Ecto neural progenitor cell (in vitro differentiated cells): ENCODE results near the gene COL15A1.

Experiments used
- DNase-seq: peaks from one replicate; pipeline ENCODE4 v3.0.0-alpha.2; 2018; ENCODE audit warnings: low spot score

The COL15A1 gene

DNA sequence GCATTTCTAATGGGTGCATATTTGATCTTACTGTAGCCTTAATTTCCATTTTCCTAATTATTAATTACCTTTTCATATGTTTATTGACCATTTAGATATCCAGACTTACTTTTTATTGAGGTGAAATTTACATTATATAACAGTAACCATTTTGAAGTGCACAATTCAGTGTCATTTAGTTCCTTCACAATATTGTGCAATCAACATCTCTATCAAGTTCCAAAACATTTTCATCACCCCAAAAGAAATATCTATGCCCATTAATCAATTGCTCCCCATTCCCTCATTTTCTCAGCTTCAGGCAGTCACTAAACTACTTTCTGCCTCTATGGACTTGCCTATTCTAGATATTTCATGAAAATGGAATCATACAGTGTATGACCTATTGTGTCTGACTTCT is 5.9 kb downstream of the COL15A1 start:
- DNase-seq: no peak

DNA sequence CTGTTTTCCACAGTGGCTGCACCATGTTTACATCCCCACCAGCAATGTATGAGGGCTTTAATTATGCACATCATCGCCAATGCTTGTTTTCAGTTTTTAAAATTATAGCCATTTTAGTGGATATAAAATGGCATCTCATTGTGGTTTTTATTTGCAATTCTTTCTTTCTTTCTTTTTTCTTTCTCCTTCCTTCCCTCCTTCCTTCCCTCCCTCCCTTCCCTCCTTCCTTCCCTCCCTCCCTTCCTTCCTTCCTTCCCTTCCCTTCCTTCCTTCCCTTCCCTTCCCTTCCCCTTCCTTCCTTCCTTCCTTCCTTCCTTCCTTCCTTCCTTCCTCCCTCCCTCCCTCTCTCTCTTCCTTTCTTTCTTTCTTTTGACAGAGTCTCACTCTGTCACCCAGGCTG is 6.6 kb downstream of the COL15A1 start:
- no peak for DNase-seq

DNA sequence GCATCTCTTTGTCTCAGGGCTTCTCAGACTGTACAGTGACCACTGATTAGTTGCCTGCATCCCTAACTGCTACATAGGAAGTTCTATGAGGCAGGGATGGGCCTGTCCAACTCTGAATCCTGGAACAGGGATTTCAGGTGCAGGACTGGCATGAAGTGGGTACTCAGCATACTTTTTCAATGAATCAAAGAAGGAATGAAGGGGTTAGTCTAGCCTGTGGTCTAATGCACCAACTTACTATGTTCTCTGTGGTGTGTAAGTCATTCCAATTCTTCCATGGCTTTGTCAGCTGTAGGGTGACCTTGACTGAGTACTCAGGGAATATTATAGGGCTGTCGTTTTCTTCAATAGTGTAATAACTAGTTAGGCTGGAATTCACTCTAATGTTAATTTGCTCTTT is 8.3 kb downstream of the COL15A1 start:
- DNase-seq: no peak

- no peak for DNase-seq
Measured at GRCh38 chr9:98953581-98954243, 10.0 kb downstream of the COL15A1 start.

GRCh38 chr9:98954244-98954610 is 10.5 kb downstream of the COL15A1 start:
- no peak for DNase-seq

- DNase-seq: no peak
Measured at GRCh38 chr9:98955259-98955658, 11.6 kb downstream of the COL15A1 start.

GRCh38 chr9:98957826-98958225 is 14.1 kb downstream of the COL15A1 start:
- DNase-seq: no peak

- DNase-seq: no peak
Measured at GRCh38 chr9:98958271-98958984, 14.7 kb downstream of the COL15A1 start.

- DNase-seq: no peak
Measured at GRCh38 chr9:98960409-98960808, 16.7 kb downstream of the COL15A1 start.

DNA sequence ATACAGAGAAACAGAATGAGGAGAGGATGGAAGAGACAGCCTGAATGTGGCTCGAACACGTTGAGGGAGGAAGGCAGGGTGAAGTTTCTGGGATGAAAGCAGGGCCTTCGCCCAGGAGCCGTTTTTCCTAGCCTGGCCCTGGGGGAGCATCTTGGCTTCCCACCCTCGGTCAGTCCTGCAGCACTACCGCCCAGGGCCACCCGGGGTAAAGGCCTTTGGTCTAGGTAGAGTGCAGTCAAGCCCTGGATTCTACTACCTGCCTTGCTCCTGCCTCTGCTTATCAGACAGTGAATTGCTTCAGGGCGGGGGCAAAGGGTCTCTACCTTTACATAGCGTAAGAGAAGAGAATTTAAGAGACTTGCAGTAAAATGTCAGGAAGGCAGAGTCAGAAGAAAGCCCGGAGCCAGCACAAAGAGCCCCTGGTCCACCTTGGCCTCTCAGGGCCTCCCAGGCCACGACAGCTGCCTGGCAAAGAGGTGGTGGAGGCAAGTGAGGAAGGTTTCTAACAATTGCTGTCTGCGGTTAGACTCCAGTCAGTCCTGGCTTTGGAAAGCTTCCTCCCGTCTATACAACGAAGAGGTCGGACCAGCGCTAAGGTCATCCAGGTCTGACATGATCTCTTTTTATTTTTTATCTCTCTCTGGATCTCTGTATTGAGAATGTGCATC is 17.9 kb downstream of the COL15A1 start:
- DNase-seq: no peak

DNA sequence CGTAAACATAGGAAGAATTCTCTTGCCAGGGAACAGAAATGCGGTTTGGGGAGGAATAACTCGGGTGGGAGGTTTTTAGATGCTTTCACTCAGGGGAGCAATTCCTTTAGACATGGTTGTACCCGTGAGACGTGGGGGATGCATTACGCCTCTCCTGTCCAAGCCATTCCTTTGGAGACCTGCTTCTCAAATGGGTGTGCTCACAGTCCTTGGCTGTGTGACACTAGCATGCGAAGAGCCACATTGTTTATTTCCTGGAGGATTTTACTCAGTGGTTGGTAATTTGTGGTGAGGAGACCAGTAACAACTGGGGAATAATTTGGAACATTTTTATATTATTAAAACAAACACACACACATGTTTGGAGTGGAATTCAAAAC is 18.5 kb downstream of the COL15A1 start:
- no peak for DNase-seq

DNA sequence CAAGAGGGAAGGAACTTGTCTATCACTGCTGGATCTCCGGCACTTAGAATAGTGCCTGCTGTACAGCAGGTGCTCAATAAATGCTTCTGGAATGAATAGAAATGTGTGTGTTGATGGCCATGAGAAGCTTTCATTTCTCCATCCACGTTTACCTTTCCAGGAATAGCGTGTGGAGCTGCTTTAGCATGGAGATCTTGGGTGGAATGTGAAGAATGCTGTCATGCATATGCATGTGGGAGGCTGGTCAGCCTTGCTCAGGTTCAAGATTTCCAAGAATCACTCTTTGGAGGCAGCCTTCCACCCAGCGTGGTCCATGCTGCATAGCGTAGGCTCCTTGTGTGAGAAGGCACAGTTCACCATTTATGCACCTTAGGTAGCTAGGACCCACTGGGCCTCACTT is 19.2 kb downstream of the COL15A1 start:
- DNase-seq: no peak

- no peak for DNase-seq
Measured at GRCh38 chr9:98964201-98964600, 20.5 kb downstream of the COL15A1 start.

GRCh38 chr9:98964911-98965336 is 21.2 kb downstream of the COL15A1 start:
- DNase-seq: no peak

DNA sequence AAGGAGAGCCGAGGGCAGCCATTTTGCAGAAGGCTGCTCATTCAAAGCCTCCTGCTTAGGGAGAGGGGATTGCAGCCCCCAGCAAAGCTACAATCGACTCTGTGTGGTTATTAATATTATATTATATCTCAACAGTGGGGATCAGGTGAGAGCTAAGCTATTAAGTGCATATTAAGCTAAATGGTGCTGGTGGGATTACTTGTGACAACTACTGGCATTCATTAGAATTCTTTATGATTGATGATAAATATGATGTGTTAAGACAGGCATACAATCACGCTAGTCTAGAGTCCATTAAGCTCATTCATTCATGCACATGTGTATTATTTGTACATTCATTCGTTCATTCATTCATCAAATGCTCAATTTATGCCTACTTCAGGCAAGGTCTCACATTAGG is 23.0 kb downstream of the COL15A1 start:
- no peak for DNase-seq

DNA sequence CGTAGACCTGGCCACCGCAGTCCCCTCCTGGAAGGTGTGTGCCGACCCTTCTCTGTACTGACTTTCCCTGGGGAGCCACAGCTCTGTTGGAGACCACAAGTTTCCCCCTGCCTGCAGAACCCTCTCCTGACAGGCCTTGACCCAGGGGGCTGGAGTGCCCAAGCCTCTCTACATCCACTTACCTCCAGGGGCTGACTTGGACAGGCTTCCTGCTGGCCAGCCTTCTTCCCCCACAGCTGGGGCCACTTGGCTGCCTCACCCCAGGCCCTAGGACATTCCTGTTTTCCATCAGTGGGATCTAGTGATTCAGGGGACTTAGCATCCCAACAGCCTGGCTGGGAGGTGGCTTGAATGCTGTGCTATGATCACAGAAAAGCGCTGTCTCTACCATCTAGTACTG is 23.6 kb downstream of the COL15A1 start:
- no peak for DNase-seq

DNA sequence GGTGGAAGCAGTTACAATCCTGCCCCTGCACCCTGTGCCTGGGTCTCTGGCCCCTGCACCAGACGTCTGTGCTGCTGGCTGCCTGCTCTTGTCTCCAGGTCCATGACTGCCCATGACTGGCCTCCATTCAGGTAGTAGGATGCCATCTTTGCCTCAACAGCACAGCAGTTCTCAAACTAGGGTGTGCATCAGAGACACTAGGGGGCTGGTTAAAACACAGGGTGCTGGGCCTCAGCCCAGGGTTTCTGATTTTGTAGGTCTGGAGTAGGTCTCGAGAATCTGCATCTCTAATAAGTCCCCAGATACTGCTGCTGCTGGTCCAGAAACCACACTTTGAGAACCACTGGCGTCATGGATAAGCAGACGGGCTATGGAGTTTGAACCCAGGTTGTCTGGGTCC is 24.0 kb downstream of the COL15A1 start:
- no peak for DNase-seq

DNA sequence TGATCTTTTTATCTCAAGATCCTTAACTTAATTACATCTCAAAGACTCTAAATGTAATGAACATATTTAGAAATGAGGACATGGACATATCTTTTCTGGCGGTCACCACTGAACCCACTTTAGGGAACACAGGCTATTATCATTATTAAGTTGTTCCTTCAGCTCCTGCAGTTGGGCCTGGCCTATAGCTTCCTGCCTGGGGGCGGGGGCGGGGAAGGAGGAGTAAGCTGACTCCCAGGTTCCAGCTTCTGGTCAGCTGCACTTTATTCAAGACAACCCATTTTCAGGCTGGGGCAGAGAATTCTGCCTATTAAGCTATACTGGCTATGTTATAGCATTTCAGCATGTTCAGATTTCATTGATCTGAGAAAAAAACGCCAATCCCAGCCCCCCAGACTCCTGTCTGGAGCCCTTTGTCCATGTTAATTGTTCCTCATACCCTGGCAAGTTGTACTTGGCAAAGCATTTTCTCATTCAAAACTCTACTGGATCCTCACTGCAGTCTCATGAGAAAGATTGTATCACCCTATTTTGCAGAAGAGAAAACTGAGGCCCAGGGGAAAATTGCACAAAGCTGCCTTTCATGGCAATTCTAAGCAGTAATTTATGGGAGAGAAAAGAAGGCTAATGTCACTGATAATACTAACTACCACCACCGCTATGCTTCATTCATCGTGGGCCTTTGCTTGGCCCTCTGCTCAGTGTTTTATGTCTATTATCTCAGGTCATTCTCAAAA is 25.1 kb downstream of the COL15A1 start:
- DNase-seq: no peak

DNA sequence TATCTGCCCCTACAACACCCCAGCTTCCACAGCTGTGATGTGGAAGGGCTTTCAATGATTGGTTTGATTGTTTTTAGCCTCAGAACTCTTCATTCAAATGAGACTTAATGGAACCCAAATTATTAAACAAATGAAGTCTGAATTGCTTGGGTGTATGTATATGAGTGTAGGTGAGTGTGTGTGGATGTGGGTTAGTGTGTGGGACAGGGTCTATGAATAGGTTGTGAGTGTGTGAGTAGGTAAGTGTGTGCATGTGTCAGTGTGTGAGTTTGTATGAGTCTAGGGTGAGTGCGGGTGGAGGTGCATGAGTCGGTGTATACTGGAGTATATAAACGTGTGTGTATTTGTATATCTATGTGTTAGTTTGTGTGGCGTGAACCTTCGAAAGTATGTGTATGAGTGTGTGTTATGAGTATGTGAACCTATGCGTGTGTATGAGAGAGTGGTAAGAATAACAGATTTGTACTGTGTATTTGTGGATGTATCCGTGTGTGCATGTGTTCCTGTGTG is 26.9 kb downstream of the COL15A1 start:
- no peak for DNase-seq

- DNase-seq: no peak
Measured at GRCh38 chr9:98971168-98971914, 27.6 kb downstream of the COL15A1 start.

- DNase-seq: no peak
Measured at GRCh38 chr9:98971915-98972223, 28.2 kb downstream of the COL15A1 start.

- no peak for DNase-seq
Measured at GRCh38 chr9:98972716-98973115, 29.0 kb downstream of the COL15A1 start.
